Bone marrow (tissue), 2 donors: Measurements from ENCODE around the gene LFNG.
"Not testable (repeated sequence)": the region's sequence is repeated elsewhere in the genome, so short reads cannot be mapped to it uniquely, and the experiment has no call there.

ENCODE experiments used
- DNase-seq, 2 donors: peaks; one replicate each; lab custom pipeline; 2025; lab: John Stamatoyannopoulos, UW

LFNG gene

DNA sequence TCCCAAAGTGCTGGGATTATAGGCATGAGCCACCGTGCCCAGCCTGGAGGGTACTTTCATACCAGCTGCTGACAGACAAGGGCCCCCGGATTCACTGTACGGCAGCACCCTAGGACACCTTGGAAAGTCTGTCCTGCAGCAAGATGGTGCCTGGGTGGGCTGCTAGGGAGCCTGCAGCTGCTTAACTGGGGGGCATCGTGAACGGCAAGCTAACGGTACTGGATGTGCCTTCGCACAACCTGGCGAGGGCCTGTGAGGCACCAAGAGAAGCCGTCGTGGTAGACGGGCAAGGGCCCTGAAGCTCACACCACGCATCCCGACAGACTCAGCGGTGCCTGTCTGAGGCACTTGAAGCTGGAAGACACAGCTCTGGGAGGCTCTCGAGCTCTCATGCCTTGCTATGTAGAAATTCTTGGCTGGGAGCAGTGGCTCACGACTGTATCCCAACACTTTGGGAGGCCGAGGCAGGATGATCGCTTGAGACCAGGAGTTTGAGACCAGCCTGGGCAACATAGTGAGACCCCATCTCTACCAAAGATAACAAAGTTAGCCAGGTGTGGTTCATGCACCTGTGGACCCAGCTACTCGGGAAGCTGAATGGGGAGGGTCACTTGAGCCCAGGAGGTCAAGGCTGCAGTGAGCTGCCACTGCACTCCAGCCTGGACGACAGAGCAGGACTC is 26.3 kb downstream of the LFNG start:
- no peak for DNase-seq

DNA sequence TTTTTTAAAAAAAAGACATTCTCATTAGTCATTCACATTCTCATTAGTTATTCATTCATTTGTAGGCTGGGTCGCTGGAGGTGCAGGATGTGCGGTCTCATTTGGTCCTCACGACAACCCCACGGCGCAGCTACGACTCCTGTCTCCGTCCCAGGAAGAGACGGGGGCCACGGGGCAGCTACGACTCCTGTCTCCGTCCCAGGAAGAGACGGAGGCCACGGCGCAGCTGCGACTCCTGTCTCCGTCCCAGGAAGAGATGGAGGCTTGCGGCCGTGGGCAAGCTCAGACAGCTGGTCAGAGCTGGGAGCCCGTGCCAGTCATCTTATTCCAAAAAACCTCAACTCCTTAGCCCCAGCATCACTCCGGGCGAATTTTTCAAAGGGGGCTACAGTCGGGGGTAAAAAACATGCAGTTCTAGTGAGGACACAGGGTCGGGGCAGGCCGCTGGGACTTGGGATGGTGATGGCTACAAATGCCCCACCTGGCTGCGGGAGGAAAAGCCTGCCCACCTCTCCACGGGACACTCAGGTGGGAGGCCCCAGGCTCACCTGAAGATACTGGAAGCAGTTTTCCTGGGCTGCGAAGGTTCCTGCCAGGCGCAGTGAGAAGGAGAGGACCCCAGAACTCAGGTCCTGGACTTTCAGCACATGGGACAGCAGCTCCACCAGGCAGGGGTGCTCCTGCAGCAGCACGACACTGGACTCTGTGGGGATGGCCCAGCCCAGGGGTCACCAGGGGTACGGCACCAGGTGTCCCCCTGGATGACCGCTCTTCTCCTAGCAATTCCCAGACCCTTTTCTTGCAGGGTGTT is 27.4 kb downstream of the LFNG start:
- DNase-seq: no peak

- no peak for DNase-seq
These were observed 31.8 kb downstream of the LFNG start for GRCh38 chr7:2551418-2551817.

DNA sequence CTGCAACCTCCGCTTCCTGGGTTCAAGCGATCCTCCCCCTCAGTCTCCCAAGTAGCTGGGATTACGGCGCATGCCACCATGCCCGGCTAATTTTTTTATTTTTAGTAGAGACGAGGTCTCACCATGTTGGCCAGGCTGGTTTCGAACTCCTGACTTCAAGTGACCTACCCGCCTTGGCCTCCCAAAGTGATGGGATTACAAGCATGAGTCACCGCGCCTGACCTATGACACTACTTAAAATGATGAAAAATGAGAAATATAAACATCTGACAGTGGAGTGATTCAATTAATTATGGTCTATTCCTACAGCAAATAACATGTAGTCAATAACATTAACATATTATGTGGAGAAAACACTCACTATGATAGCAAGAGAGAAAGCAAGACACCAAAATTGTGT is 33.5 kb downstream of the LFNG start:
- DNase-seq: no peak

DNA sequence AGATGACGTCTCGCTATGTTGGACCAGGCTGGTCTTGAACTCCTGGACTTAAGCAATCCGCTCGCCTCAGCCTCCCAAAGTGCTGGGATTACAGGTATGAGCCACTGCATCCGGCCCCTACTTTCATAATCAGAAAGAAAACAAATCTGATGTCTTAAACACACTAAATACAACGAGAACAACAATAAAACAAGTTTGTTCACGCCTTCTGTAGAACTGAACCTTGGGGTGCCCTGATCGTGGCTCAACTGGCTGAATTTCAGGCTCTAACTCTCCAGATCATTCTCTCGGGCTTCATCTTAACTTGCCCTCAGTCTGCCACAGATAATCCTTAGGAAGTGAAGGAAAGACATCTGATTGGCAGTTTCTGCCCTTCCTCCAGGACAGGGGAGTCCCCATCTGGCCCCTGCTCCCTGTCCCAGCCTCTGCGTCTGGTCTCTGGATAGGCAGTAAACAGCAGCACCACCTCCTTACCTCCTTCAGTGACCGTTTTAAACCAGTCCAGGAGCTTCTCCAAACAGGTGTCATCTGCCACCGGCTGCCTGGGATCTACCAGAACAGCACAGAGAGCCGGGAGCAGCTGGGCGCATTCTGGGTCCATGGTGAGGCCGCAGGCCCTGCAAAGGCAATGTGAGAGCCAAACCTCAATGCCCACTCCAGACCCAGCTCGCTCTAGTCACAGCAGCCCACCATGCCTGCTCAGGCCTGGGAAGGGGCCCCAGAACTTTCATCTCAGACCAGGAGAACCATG is 34.4 kb downstream of the LFNG start:
- DNase-seq: no peak

DNA sequence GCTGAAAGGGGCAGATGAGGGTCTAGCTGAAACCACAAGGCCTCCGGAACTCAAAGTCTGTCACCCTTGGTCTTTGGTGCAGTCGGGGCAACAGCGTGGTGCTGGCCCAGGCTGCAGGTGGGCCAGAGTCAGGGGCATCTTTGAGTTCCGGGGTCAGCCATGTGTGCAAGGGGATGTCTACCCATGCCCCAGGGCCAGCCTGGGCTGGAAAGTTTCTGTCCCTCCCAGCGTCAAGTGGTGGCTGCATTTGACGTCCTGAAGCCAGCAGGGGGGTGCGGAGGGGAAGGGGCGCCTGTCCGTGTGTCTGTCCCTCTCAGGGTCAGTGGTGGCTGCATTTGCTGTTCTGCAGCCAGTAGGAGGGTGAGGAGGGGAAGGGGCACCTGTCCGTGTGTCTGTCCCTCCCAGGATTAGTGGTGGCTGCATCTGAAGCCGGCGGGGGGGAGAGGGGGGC is 35.1 kb downstream of the LFNG start:
- no peak for DNase-seq

- peak; percentile 85 to 99 for DNase-seq
These were observed 35.8 kb downstream of the LFNG start, which contains the start of gene BRAT1 for GRCh38 chr7:2555121-2556052. Gene BRAT1, minus strand, starts transcription at chr7:2555524. Its CDS starts 1,093 bp downstream, at chr7:2554431.

- DNase-seq: peak; percentile 52 to 60
These were observed 39.2 kb downstream of the LFNG start, which contains the start of gene IQCE for GRCh38 chr7:2558629-2559282. Gene IQCE, plus strand, starts transcription at chr7:2558979. Its CDS starts 203 bp downstream, at chr7:2559182.

- DNase-seq: no peak
These were observed 39.8 kb downstream of the LFNG start for GRCh38 chr7:2559283-2559950.

DNA sequence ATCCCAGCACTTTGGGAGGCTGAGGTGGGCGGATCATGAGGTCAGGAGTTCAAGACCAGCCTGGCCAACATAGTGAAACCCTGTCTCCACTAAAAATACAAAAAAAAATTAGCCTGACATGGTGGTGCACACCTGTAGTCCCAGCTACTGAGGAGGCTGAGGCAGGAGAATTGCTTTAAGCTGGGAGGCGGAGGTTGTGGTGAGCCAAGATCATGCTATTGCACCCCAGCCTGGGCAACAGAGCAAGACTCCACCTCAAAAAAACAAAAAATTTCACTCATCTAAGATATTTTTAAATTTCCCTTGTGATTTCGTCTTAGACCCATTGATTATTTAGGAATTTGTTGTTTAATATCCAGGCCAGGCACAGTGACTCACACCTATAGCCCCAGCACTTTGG is 44.4 kb downstream of the LFNG start:
- not testable (repeated sequence) for DNase-seq

DNA sequence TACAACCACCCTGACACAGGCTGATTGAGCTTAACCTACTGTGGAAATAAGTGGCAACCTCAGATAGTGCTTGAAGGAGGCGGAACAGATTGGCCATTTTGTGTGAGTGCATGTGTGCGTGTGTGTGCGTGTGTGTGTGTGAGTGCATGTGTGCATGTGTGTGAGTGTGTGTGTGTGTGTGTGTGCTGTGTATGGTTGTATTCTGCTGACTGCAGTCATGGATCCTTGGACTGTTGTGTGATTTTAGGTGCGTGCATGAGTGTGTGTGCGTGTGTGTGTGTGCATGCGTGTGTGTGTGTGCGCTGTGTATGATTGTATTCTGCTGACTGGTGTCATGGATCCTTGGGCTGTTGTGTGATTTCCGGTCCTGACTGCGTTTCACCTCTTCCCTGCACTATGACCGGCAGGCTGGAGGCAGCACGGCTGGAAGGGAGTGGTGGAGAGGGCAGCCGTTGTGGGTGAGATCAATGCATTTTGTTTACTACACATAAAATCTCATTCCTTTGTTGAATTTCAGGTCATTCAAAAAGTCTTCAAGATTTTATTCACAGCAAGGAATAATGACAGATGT is 45.5 kb downstream of the LFNG start:
- no peak for DNase-seq

GRCh38 chr7:2566348-2566889 is 46.8 kb downstream of the LFNG start:
- no peak for DNase-seq

GRCh38 chr7:2566890-2567678 is 47.5 kb downstream of the LFNG start:
- peak in 1 of 2 donors; percentile 12 for DNase-seq

DNA sequence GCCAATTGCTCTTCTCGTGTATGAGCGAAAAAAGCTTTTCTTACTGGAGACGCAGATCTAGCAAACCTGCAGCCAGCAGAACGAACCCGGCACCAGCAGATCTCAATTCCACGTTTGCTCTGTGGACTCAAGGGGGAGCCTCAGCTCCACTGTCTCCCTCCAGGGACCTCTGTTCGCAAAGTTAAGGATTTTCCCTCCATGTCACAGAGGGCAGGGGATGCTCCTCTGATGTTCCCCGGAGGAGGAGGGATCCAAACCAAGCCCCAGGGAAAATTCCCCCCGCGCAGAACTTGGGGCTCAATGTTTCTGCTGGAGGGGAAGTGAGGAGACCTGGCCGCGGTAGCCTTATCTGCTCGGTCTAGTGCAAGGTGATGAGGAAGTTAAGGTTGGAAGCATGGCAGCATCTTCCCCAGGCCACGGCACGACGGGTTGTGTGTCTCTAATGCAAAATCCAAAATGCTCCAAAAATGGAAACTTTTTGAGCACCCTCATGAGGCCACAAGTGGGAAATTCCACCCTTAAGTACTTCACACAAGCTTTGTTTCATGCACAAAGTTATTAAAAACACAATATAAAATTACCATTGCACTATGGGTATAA is 48.2 kb downstream of the LFNG start:
- peak in 1 of 2 donors; percentile 36 for DNase-seq

DNA sequence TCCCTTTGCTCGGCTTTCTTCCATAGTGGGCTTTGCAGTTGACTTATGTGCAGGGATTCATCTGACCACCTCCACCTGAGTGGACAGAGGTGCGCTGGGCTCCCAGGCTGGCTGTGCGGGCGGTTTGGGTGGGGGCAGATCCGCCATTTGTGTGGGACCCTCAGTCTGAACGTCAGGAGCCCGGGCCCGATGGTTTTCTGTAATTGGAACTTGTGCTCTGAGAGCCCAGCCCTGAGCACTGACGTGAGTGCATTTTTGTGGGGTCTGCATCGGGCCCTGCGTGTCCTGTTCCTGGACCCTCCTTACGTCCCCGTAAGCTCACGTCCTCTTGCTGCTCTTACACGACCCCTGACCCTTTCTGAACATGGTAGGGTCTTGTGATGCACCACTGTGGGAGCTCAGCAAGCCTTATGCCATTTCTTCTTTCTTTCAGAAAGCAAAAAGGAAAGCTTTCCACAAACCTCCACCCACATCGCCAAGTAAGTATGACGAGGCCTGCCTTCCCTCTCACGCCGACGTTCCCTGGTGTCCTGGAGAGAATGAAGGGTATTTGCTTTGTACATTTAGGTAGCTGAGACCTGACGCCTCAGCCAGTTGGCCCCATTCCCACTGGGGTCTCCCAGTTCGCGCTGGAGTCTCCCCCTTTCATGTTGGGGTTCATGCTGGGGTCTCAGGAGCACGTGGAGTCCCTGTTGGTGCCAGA is 49.1 kb downstream of the LFNG start:
- DNase-seq: no peak

DNA sequence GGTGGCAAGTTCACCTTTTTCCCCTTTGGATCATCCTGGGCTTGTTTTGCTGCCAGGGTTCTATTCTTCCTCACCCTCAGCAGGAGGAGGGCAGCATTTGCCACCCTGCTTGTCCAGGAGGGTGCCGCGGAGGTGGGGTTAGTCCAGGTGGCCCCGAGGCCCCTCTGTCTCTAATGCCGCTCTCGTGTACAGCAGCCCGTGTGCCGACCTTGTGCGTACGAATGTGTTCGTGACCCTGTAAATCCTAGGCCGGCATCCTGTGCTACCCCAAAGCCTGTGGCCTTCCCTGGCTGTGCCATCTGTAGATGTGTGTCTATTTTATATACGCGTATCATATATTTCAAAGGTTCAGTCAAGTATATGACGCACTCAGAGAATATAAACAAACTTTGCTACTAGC is 49.8 kb downstream of the LFNG start:
- DNase-seq: no peak

GRCh38 chr7:2570021-2570420 is 50.4 kb downstream of the LFNG start:
- no peak for DNase-seq

DNA sequence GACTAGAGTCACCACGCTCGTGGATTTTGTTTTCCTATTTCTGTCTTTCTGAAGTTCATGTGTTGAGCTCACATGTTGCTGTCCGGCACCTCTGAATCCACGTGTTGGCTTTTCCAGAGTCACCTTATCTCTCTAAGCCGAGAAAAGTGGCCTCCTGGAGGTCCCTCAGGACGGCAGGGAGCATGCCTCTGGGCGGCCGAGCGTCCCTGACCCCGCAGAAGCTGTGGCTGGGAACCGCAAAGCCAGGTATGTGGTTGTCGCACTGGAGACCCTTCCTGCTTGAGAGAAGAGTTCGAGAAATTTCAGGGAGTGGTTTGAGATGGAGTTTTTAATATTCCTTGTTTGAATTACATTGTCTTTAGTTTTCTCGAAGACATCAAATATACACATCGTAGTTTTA is 51.8 kb downstream of the LFNG start:
- DNase-seq: no peak
